MM.1S (cell line): Measurements from ENCODE around the gene DPP9.

Source experiments
- CTCF ChIP-seq: fragments of 300-600 bp; sonication (generic); IDR thresholded peaks from 2 replicates; pipeline ENCODE4 v1.5.1; 2016; ENCODE audit warnings: antibody characterized with exemption, low read length, mixed read lengths
- EZH2 ChIP-seq: fragments of 300-600 bp; sonication (generic); optimal IDR thresholded peaks from 2 replicates; pipeline ENCODE3; 2017; ENCODE audit warnings: low read depth, mild to moderate bottlenecking, antibody characterized with exemption, low read length, mixed read lengths
- EZH2phosphoT487 ChIP-seq: fragments of 300-600 bp; sonication (generic); IDR thresholded peaks from 2 replicates; pipeline ENCODE4 v1.6.1; 2018; ENCODE audit warnings: antibody characterized with exemption, low read length

- no peak for TF ChIP-seq EZH2
- TF ChIP-seq EZH2phosphoT487 = no peak
- TF ChIP-seq CTCF = no peak
These were observed 5.2 kb upstream of the DPP9 start for GRCh38 chr19:4728871-4729270.
